GM13976 (cell line): Measurements from ENCODE around the gene SERINC2.

Experiments used
- DNase-seq: peaks from one replicate; pipeline ENCODE4 v3.0.0; 2012; ENCODE audit warnings: low spot score
- in situ Hi-C: fragments of 300-500 bp; cut with MboI; formaldehyde crosslinking; loops from one replicate; pipeline ENCODE4 v1.12.0; 2022; ENCODE audit warnings: low sequenced_read_pairs, mixed read lengths, inconsistent platforms; ENCODE audit not compliant: unreplicated experiment
- TF ChIP-seq, protein P1 (sequence below): IDR thresholded peaks from 2 replicates; pipeline ENCODE4 v1.5.1; 2012; ENCODE audit warnings: borderline replicate concordance, mild to moderate bottlenecking; ENCODE audit not compliant: insufficient read depth; ENCODE audit errors: extremely low read depth, missing control alignments, control extremely low read depth

SERINC2 gene

GRCh38 chr1:31412732-31413404, at the start of gene SERINC2:
Gene SERINC2, plus strand, starts transcription at chr1:31413213. Its CDS starts 53 bp downstream, at chr1:31413266.
- TF ChIP-seq, protein P1, sequence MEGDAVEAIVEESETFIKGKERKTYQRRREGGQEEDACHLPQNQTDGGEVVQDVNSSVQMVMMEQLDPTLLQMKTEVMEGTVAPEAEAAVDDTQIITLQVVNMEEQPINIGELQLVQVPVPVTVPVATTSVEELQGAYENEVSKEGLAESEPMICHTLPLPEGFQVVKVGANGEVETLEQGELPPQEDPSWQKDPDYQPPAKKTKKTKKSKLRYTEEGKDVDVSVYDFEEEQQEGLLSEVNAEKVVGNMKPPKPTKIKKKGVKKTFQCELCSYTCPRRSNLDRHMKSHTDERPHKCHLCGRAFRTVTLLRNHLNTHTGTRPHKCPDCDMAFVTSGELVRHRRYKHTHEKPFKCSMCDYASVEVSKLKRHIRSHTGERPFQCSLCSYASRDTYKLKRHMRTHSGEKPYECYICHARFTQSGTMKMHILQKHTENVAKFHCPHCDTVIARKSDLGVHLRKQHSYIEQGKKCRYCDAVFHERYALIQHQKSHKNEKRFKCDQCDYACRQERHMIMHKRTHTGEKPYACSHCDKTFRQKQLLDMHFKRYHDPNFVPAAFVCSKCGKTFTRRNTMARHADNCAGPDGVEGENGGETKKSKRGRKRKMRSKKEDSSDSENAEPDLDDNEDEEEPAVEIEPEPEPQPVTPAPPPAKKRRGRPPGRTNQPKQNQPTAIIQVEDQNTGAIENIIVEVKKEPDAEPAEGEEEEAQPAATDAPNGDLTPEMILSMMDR, result no peak
- peak; percentile 77 for DNase-seq
- in situ Hi-C loops, result no loop called here

- in situ Hi-C loops, result no loop called here
- DNase-seq, result no peak
- TF ChIP-seq, protein P1, result no peak
Measured at GRCh38 chr1:31364561-31365250, 48.3 kb upstream of the SERINC2 start.

DNA sequence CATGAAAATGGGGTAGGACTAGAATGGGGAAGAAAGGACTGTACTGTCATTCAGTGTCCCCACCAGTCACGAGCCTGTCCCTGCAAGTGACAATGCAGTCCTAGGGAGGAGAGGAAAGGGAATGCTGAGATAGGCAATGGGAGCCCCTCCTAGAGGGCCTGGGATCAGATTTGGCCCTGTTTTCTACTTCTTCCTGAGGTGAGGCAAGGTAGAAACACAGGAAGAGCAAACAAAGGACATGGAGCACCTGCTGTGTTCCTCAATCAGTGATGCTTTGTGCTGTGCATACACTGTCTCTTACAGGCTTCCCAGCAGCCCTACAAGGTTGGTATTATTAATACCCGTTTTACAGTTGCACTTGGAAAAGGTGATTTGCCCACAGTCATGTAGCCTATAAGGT, 46.2 kb upstream of the SERINC2 start:
- DNase-seq, result no peak
- in situ Hi-C loops, result no loop called here
- TF ChIP-seq, protein P1, result no peak

GRCh38 chr1:31368611-31369107, 44.4 kb upstream of the SERINC2 start:
- in situ Hi-C loops, result no loop called here
- DNase-seq, result no peak
- TF ChIP-seq, protein P1, result no peak

- no peak for DNase-seq
- TF ChIP-seq, protein P1, result no peak
- in situ Hi-C loops, result no loop called here
Measured at GRCh38 chr1:31370021-31370420, 43.0 kb upstream of the SERINC2 start.

- in situ Hi-C loops, result no loop called here
- no peak for DNase-seq
- TF ChIP-seq, protein P1, result no peak
Measured at GRCh38 chr1:31370565-31370964, 42.4 kb upstream of the SERINC2 start.
